Measurements from ENCODE around the gene ADAM19.

The ADAM19 gene

GRCh38 chr5:157464519-157465171, 110.9 kb downstream of the ADAM19 start:
- TF ChIP-seq CTCF (IDR thresholded peaks at IDR 0.05; ENCODE audit: extremely low read depth, insufficient read depth, missing control alignments) = no peak
- in situ Hi-C loops (cut with MboI; ENCODE audit: low pct_unique_long_range_greater_than_20kb, low sequenced_read_pairs, unreplicated experiment) = no loop called here
- peak; percentile 60 for DNase-seq (ENCODE audit: low spot score)

GRCh38 chr5:157463621-157464518, 111.7 kb downstream of the ADAM19 start:
- in situ Hi-C loops (cut with MboI; ENCODE audit: low pct_unique_long_range_greater_than_20kb, low sequenced_read_pairs, unreplicated experiment) = no loop called here
- no peak for DNase-seq (ENCODE audit: low spot score)
- TF ChIP-seq CTCF (IDR thresholded peaks at IDR 0.05; ENCODE audit: extremely low read depth, insufficient read depth, missing control alignments) = no peak

- in situ Hi-C loops (cut with MboI; ENCODE audit: low pct_unique_long_range_greater_than_20kb, low sequenced_read_pairs, unreplicated experiment) = no loop called here
- DNase-seq (ENCODE audit: low spot score) = no peak
- TF ChIP-seq CTCF (IDR thresholded peaks at IDR 0.05; ENCODE audit: extremely low read depth, insufficient read depth, missing control alignments) = no peak
Measured at GRCh38 chr5:157463081-157463480, 112.5 kb downstream of the ADAM19 start.

GRCh38 chr5:157460921-157461792, 114.4 kb downstream of the ADAM19 start:
- no peak for DNase-seq (ENCODE audit: low spot score)
- no peak for TF ChIP-seq CTCF (IDR thresholded peaks at IDR 0.05; ENCODE audit: extremely low read depth, insufficient read depth, missing control alignments)
- in situ Hi-C loops (cut with MboI; ENCODE audit: low pct_unique_long_range_greater_than_20kb, low sequenced_read_pairs, unreplicated experiment) = no loop called here

GRCh38 chr5:157459715-157460599, 115.6 kb downstream of the ADAM19 start, which contains the start of gene NIPAL4:
NIPAL4 (plus strand) TSS chr5:157460213; CDS start chr5:157460321, 108 bp downstream.
- in situ Hi-C loops (cut with MboI; ENCODE audit: low pct_unique_long_range_greater_than_20kb, low sequenced_read_pairs, unreplicated experiment) = no loop called here
- TF ChIP-seq CTCF (IDR thresholded peaks at IDR 0.05; ENCODE audit: extremely low read depth, insufficient read depth, missing control alignments) = no peak
- peak; percentile 50 for DNase-seq (ENCODE audit: low spot score)

All from GM13977 (cell line).